Measurements from ENCODE around the gene PES1. TPM values are rescaled to one million over a fixed set of nuclear protein-coding genes. Genes with fewer than 3 reads are reported as not detected.
A peak's percentile ranks its signal among the peaks of the same experiment; 100 is the strongest.
"Not testable (repeated sequence)": the region's sequence is repeated elsewhere in the genome, so short reads cannot be mapped to it uniquely, and the experiment has no call there.

The PES1 gene
- polyA plus RNA-seq (2013, experiment 1 of 2): 57.8 TPM
- polyA plus RNA-seq (2013, experiment 2 of 2): 45.7 TPM

GRCh38 chr22:30591588-30592359 is at the start of gene PES1:
Gene PES1, minus strand, starts transcription at chr22:30591910. Its CDS starts 77 bp downstream, at chr22:30591833.
- Histone ChIP-seq H3K4me1 (ENCODE audit: control insufficient read depth, insufficient read depth, low read length, poor library complexity, severe bottlenecking) (peaks cover 8% of the 10 kb centered on the region), H3K36me3 (ENCODE audit: control insufficient read depth, insufficient read depth, low read length) (peaks cover 31% of the 10 kb centered on the region), H3K9me3 (ENCODE audit: control insufficient read depth, low read length) (no peaks in the 10 kb centered on the region), H3K4me3 (ENCODE audit: extremely low read depth, insufficient read depth, low read length, poor library complexity, severe bottlenecking) (peak within 1 kb of the TSS; percentile 93), H3K27ac (ENCODE audit: low read depth, low read length, severe bottlenecking) (peak within 1 kb of the TSS; percentile 96)
- WGBS, 2 experiments (ENCODE audit: insufficient coverage in 2 of 2): 0% methylated on average over 27 to 46 of the region's 49 CpGs

GRCh38 chr22:30640839-30641430 is 49.2 kb upstream of the PES1 start:
- H3K4me3 ChIP-seq (ENCODE audit: extremely low read depth, insufficient read depth, low read length, poor library complexity, severe bottlenecking): no peak overlapping the region
- WGBS, 2 experiments (ENCODE audit: insufficient coverage in 2 of 2): 90 to 97% methylated on average over 3 to 4 of the region's 4 CpGs
- H3K9me3 ChIP-seq (ENCODE audit: control insufficient read depth, low read length): no peaks in the 10 kb centered on the region
- H3K4me1 ChIP-seq (ENCODE audit: control insufficient read depth, insufficient read depth, low read length, poor library complexity, severe bottlenecking): peaks cover 6% of the 10 kb centered on the region
- no peaks in the 10 kb centered on the region for H3K36me3 ChIP-seq (ENCODE audit: control insufficient read depth, insufficient read depth, low read length)
- no peak overlapping the region for H3K27ac ChIP-seq (ENCODE audit: low read depth, low read length, severe bottlenecking)

GRCh38 chr22:30640361-30640760 is 48.7 kb upstream of the PES1 start:
- no peaks in the 10 kb centered on the region for H3K36me3 ChIP-seq (ENCODE audit: control insufficient read depth, insufficient read depth, low read length)
- H3K9me3 ChIP-seq (ENCODE audit: control insufficient read depth, low read length): no peaks in the 10 kb centered on the region
- H3K27ac ChIP-seq (ENCODE audit: low read depth, low read length, severe bottlenecking): no peak overlapping the region
- H3K4me3 ChIP-seq (ENCODE audit: extremely low read depth, insufficient read depth, low read length, poor library complexity, severe bottlenecking): no peak overlapping the region
- 94 to 100% methylated on average over 4 of the region's 4 CpGs for WGBS, 2 experiments (ENCODE audit: insufficient coverage in 2 of 2)
- H3K4me1 ChIP-seq (ENCODE audit: control insufficient read depth, insufficient read depth, low read length, poor library complexity, severe bottlenecking): peaks cover 7% of the 10 kb centered on the region

GRCh38 chr22:30637701-30638114 is 46.0 kb upstream of the PES1 start:
- WGBS, 2 experiments (ENCODE audit: insufficient coverage in 2 of 2): 100% methylated on average over 1 of the region's 1 CpG
- Histone ChIP-seq H3K4me1 (ENCODE audit: control insufficient read depth, insufficient read depth, low read length, poor library complexity, severe bottlenecking) (peaks cover 11% of the 10 kb centered on the region), H3K27ac (ENCODE audit: low read depth, low read length, severe bottlenecking) (no peak overlapping the region), H3K36me3 (ENCODE audit: control insufficient read depth, insufficient read depth, low read length) (no peaks in the 10 kb centered on the region), H3K9me3 (ENCODE audit: control insufficient read depth, low read length) (no peaks in the 10 kb centered on the region), H3K4me3 (ENCODE audit: extremely low read depth, insufficient read depth, low read length, poor library complexity, severe bottlenecking) (no peak overlapping the region)

GRCh38 chr22:30636226-30637077 is 44.7 kb upstream of the PES1 start:
- Histone ChIP-seq H3K4me3 (ENCODE audit: extremely low read depth, insufficient read depth, low read length, poor library complexity, severe bottlenecking) (peak overlapping the region; percentile 49), H3K4me1 (ENCODE audit: control insufficient read depth, insufficient read depth, low read length, poor library complexity, severe bottlenecking) (peaks cover 11% of the 10 kb centered on the region), H3K9me3 (ENCODE audit: control insufficient read depth, low read length) (no peaks in the 10 kb centered on the region), H3K36me3 (ENCODE audit: control insufficient read depth, insufficient read depth, low read length) (no peaks in the 10 kb centered on the region), H3K27ac (ENCODE audit: low read depth, low read length, severe bottlenecking) (peak overlapping the region; percentile 64)
- WGBS, 2 experiments (ENCODE audit: insufficient coverage in 2 of 2): 86 to 89% methylated on average over 38 to 45 of the region's 45 CpGs

- no peaks in the 10 kb centered on the region for H3K36me3 ChIP-seq (ENCODE audit: control insufficient read depth, insufficient read depth, low read length)
- H3K4me3 ChIP-seq (ENCODE audit: extremely low read depth, insufficient read depth, low read length, poor library complexity, severe bottlenecking): peak within 1 kb of the TSS; percentile 49
- WGBS, 2 experiments (ENCODE audit: insufficient coverage in 2 of 2): 5% methylated on average over 44 to 66 of the region's 75 CpGs
- H3K9me3 ChIP-seq (ENCODE audit: control insufficient read depth, low read length): no peaks in the 10 kb centered on the region
- peaks cover 11% of the 10 kb centered on the region for H3K4me1 ChIP-seq (ENCODE audit: control insufficient read depth, insufficient read depth, low read length, poor library complexity, severe bottlenecking)
- peak within 1 kb of the TSS; percentile 64 for H3K27ac ChIP-seq (ENCODE audit: low read depth, low read length, severe bottlenecking)
Measured at GRCh38 chr22:30635273-30636225, 43.8 kb upstream of the PES1 start, which contains the start of gene SLC35E4. Gene SLC35E4, plus strand, starts transcription at chr22:30635781. Its CDS starts 670 bp downstream, at chr22:30636451.

- Histone ChIP-seq H3K36me3 (ENCODE audit: control insufficient read depth, insufficient read depth, low read length) (no peaks in the 10 kb centered on the region), H3K4me3 (ENCODE audit: extremely low read depth, insufficient read depth, low read length, poor library complexity, severe bottlenecking) (peak overlapping the region; percentile 49), H3K9me3 (ENCODE audit: control insufficient read depth, low read length) (no peaks in the 10 kb centered on the region), H3K4me1 (ENCODE audit: control insufficient read depth, insufficient read depth, low read length, poor library complexity, severe bottlenecking) (peaks cover 11% of the 10 kb centered on the region), H3K27ac (ENCODE audit: low read depth, low read length, severe bottlenecking) (peak overlapping the region; percentile 64)
- WGBS, 2 experiments (ENCODE audit: insufficient coverage in 2 of 2): 15 to 19% methylated on average over 28 to 29 of the region's 29 CpGs
Measured at GRCh38 chr22:30634471-30635233, 42.9 kb upstream of the PES1 start.

- WGBS, 2 experiments (ENCODE audit: insufficient coverage in 2 of 2): 93 to 100% methylated on average over 1 to 10 of the region's 31 CpGs
- not testable (repeated sequence) for H3K4me3 ChIP-seq (ENCODE audit: extremely low read depth, insufficient read depth, low read length, poor library complexity, severe bottlenecking); H3K27ac ChIP-seq (ENCODE audit: low read depth, low read length, severe bottlenecking); H3K9me3 ChIP-seq (ENCODE audit: control insufficient read depth, low read length); H3K4me1 ChIP-seq (ENCODE audit: control insufficient read depth, insufficient read depth, low read length, poor library complexity, severe bottlenecking); H3K36me3 ChIP-seq (ENCODE audit: control insufficient read depth, insufficient read depth, low read length)
Measured at GRCh38 chr22:30631469-30631868, 39.8 kb upstream of the PES1 start.

- H3K4me3 ChIP-seq (ENCODE audit: extremely low read depth, insufficient read depth, low read length, poor library complexity, severe bottlenecking): no peak overlapping the region
- no peaks in the 10 kb centered on the region for H3K36me3 ChIP-seq (ENCODE audit: control insufficient read depth, insufficient read depth, low read length)
- H3K4me1 ChIP-seq (ENCODE audit: control insufficient read depth, insufficient read depth, low read length, poor library complexity, severe bottlenecking): no peaks in the 10 kb centered on the region
- WGBS, 2 experiments (ENCODE audit: insufficient coverage in 2 of 2): 83 to 92% methylated on average over 3 of the region's 4 CpGs
- H3K27ac ChIP-seq (ENCODE audit: low read depth, low read length, severe bottlenecking): no peak overlapping the region
- H3K9me3 ChIP-seq (ENCODE audit: control insufficient read depth, low read length): no peaks in the 10 kb centered on the region
Measured at GRCh38 chr22:30628491-30628890, 36.8 kb upstream of the PES1 start.
